ENCODE measurements around the gene FAM107A.
A peak's percentile ranks its signal among the peaks of the same experiment; 100 is the strongest.

GRCh38 chr3:58537412-58538301 is 39.5 kb downstream of the FAM107A start:
- TF ChIP-seq EP300 (IDR thresholded peaks at IDR 0.05; ENCODE audit: low read depth in 2 of 2, low read length in 2 of 2) (peak in 1 of 2 experiments; percentile 60; a peak in 1 of 4 replicates), EP300 (CRISPR knock-in tag; IDR thresholded peaks at IDR 0.05; ENCODE audit: borderline replicate concordance) (no peak), EZH2 (conservative IDR thresholded peaks at IDR 0.05; ENCODE audit: low read depth, low read length) (no peak), MAZ (IDR thresholded peaks at IDR 0.05; ENCODE audit: borderline replicate concordance, low read depth, low read length) (no peak), MAZ (CRISPR knock-in tag; IDR thresholded peaks at IDR 0.05; ENCODE audit: low read depth) (no peak), KMT2A (CRISPR knock-in tag; IDR thresholded peaks at IDR 0.05) (no peak)

Data from HepG2 (cell line).